Measurements from ENCODE around the gene PLCB4.

DNA sequence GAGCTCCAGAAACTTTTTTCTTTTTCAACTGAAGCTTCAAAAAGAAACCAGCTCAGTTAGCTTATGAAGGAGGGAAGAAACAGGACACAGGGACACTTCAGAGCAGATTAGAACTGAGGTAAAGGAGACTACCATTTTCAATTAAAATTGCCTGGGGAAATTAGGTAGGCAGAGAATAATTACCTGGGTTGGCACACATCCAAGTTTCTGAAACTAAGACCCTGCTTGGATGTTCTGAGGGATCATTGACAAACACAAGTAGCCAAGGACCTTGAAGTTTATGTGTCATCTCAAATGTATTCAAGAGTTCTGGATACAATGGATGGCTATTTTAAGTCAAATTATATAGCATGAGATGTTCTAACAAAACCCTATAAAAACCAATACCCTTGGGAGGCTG, 137.6 kb downstream of the PLCB4 start:
- TF ChIP-seq, protein P1, sequence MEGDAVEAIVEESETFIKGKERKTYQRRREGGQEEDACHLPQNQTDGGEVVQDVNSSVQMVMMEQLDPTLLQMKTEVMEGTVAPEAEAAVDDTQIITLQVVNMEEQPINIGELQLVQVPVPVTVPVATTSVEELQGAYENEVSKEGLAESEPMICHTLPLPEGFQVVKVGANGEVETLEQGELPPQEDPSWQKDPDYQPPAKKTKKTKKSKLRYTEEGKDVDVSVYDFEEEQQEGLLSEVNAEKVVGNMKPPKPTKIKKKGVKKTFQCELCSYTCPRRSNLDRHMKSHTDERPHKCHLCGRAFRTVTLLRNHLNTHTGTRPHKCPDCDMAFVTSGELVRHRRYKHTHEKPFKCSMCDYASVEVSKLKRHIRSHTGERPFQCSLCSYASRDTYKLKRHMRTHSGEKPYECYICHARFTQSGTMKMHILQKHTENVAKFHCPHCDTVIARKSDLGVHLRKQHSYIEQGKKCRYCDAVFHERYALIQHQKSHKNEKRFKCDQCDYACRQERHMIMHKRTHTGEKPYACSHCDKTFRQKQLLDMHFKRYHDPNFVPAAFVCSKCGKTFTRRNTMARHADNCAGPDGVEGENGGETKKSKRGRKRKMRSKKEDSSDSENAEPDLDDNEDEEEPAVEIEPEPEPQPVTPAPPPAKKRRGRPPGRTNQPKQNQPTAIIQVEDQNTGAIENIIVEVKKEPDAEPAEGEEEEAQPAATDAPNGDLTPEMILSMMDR (IDR thresholded peaks at IDR 0.05) = no peak
- no peak for TF ChIP-seq POLR2A (IDR thresholded peaks at IDR 0.05)

Measured in lower leg skin (tissue), 3 donors.